ENCODE data around the gene KRTAP10-2.
"Not testable (repeated sequence)": the region's sequence is repeated elsewhere in the genome, so short reads cannot be mapped to it uniquely, and the experiment has no call there.

KRTAP10-2 gene

GRCh38 chr21:44582055-44582454 is 30.8 kb upstream of the KRTAP10-2 start:
- DNase-seq, result no peak

GRCh38 chr21:44581158-44581557 is 29.9 kb upstream of the KRTAP10-2 start:
- no peak for DNase-seq

GRCh38 chr21:44580231-44580821 is 29.0 kb upstream of the KRTAP10-2 start, which contains the start of gene KRTAP10-5:
Gene KRTAP10-5, minus strand, starts transcription at chr21:44580604. Its CDS starts 26 bp downstream, at chr21:44580578.
- DNase-seq, result not testable (repeated sequence)

GRCh38 chr21:44579833-44580144 is 28.5 kb upstream of the KRTAP10-2 start:
- DNase-seq, result no peak

- DNase-seq, result no peak
Observed at GRCh38 chr21:44579056-44579832, 27.9 kb upstream of the KRTAP10-2 start.

- DNase-seq, result no peak
Observed at GRCh38 chr21:44578371-44579055, 27.2 kb upstream of the KRTAP10-2 start.

GRCh38 chr21:44576025-44576420 is 24.7 kb upstream of the KRTAP10-2 start:
- DNase-seq, result no peak

GRCh38 chr21:44575307-44576024 is 24.2 kb upstream of the KRTAP10-2 start:
- DNase-seq, result no peak

- DNase-seq, result no peak
Observed at GRCh38 chr21:44574457-44575306, 23.4 kb upstream of the KRTAP10-2 start.

- not testable (repeated sequence) for DNase-seq
Observed at GRCh38 chr21:44573630-44574456, 22.5 kb upstream of the KRTAP10-2 start, which contains the start of gene KRTAP10-4. Gene KRTAP10-4, plus strand, starts transcription at chr21:44573729. Its CDS starts 30 bp downstream, at chr21:44573759.

GRCh38 chr21:44572959-44573583 is 21.8 kb upstream of the KRTAP10-2 start:
- DNase-seq, result no peak

GRCh38 chr21:44571844-44572782 is 20.8 kb upstream of the KRTAP10-2 start:
- DNase-seq, result no peak

- no peak for DNase-seq
Observed at GRCh38 chr21:44571296-44571695, 20.0 kb upstream of the KRTAP10-2 start.

GRCh38 chr21:44569861-44570517 is 18.7 kb upstream of the KRTAP10-2 start:
- no peak for DNase-seq

- no peak for DNase-seq
Observed at GRCh38 chr21:44568667-44569556, 17.6 kb upstream of the KRTAP10-2 start.

GRCh38 chr21:44568261-44568660 is 17.0 kb upstream of the KRTAP10-2 start:
- DNase-seq, result no peak

GRCh38 chr21:44567481-44568171 is 16.3 kb upstream of the KRTAP10-2 start:
- DNase-seq, result no peak
